Stimulated activated CD8-positive, alpha-beta memory T cell treated with anti-CD3 and anti-CD28 coated beads, Interleukin-12 subunit alpha, Interleukin-12 subunit beta, amount 100 ng/mL, for 24 hours (primary cell): ENCODE results near the gene HSD17B2.
"Not testable (repeated sequence)": the region's sequence is repeated elsewhere in the genome, so short reads cannot be mapped to it uniquely, and the experiment has no call there.

Experiments used
- DNase-seq: peaks from one replicate; pipeline ENCODE4 v3.0.0-alpha.2; 2020; ENCODE audit errors: extremely low read depth

The HSD17B2 gene

DNA sequence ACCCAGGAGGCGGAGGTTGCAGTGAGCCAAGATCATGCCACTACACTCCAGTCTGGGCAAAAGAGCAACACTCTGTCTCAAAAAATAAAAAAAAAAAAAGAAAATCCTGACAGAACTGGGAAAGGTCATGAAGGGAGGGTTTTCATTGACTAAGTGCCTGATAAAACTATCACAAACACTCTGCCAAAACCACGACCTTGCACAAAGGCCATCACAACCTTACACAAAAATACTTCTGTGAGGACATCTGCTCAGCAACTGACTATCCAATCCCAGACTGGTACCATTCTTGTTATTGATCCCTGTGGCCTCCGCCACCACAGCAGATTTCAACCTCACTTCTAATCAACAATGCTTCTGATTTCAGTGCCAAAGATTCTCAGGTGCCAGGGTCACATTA, 94.8 kb downstream of the HSD17B2 start:
- DNase-seq = no peak

GRCh38 chr16:82133798-82134197, 98.7 kb downstream of the HSD17B2 start:
- DNase-seq = no peak

DNA sequence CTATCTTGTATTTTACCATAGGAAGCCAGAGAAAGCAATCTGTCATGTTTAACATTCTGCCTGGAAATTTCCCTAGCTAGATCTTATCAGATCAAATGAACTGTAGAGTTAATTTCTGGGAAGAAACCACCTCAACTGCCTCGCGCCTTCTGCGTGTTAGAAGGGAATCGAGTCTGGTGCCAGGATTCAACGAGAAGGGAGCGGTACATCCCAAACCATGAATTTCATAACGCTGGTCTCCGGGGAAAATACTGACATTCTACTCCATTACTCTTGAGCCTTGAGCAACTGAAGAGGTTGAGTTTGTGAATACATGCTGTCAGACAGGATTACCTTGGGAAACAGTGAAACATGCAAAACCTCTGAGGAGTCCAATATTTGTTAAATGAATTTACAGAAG, 99.8 kb downstream of the HSD17B2 start:
- no peak for DNase-seq

GRCh38 chr16:82135844-82136243, 100.8 kb downstream of the HSD17B2 start:
- no peak for DNase-seq

- DNase-seq = no peak
Measured at GRCh38 chr16:82136956-82137821, 102.1 kb downstream of the HSD17B2 start.

DNA sequence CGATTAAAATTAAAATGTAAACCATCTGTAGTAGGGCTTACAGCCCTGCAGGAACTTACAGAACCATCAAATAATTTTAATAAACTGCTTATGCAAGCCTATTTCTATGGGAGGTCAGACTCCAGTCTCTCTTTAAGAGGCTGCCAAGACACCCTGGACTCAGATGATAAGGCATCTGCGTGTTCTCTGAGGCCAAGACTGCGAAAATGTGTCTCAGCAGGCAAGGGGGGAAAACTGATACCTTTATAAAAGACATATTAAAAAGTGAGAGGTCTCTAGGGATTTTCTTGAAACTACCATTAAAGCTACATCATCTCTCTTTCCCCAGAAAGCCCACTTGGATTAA, 102.7 kb downstream of the HSD17B2 start:
- no peak for DNase-seq

- no peak for DNase-seq
Measured at GRCh38 chr16:82138478-82139285, 103.6 kb downstream of the HSD17B2 start.

GRCh38 chr16:82139286-82139571, 104.2 kb downstream of the HSD17B2 start:
- not testable (repeated sequence) for DNase-seq

DNA sequence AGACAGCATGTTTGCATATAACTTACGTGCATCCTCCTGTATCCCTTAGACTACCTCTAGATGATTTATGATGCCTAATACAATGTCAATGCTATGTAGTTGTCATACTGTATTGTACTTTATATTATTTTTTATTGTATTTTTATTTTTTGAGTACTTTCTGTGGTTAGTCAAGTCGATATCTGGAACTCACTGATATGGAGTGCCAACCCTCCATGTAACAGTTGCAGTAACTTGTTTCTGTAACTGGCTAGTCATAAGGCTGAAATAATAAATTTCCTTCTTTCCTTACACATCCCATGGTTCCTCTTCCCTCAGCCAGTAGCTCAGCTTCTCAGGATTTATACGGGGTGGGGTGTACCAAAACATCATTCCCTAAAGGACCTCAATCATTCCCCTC, 111.5 kb downstream of the HSD17B2 start:
- no peak for DNase-seq

DNA sequence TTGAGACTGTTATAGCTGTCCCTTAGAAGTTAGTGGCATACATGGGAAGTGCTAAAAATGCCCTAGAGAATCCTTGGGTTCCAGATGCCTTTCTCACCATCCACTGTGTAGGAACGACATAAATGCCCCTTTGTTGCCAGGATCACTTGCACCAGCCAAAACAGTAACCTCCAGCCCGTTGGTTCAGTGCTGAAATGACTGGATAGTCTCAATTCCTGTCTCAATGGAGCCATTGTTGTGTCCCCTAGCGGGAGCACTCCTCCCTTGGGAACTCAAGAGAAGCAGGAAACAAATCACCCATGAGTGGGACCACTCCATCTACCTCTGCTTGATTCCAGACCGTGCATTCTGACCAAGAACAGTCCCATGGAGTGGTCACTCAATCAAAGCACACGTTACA, 111.9 kb downstream of the HSD17B2 start:
- DNase-seq = no peak

DNA sequence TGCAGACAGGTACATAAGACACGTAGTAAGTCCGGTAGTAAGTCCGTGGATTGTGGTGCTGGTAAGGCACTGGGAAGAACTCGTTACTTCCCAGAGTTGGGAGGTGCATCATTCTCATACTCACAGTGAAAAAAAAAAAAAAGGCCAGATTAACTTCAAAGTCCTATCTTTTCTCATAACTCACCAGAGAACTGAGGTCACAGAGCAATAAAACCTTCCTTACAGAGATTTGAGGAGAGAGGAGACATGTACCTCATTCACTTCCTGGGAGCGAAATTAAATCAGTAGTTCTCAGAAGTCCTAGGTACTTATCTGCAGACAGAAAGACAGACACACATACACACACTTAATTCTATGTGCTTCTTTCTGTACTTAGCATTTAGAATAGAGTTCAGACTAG, 112.5 kb downstream of the HSD17B2 start:
- no peak for DNase-seq
